Large intestine (tissue), 3 donors: Measurements from ENCODE around the gene LIX1. TPM values are rescaled to one million over a fixed set of nuclear protein-coding genes. Genes with fewer than 3 reads are reported as not detected.
A peak's percentile ranks its signal among the peaks of the same experiment; 100 is the strongest.

Experiments
- DNase-seq, 2 donors: peaks; one replicate each; pipeline versions ENCODE4 v3.0.0 to v3.0.0-alpha.2; 2013
- H3K27ac ChIP-seq: one replicate; pipeline ENCODE4 v1.5.1; 2013; ENCODE audit warnings: low read length
- H3K27me3 ChIP-seq: 2 replicates; pipeline ENCODE4 v1.6.1; 2013; ENCODE audit warnings: low read length; ENCODE audit not compliant: control insufficient read depth, insufficient read depth
- H3K36me3 ChIP-seq: 2 replicates; pipeline ENCODE4 v1.6.1; 2013; ENCODE audit warnings: low read length; ENCODE audit not compliant: control insufficient read depth, insufficient read depth
- H3K4me1 ChIP-seq: one replicate; pipeline ENCODE4 v1.6.1; 2013; ENCODE audit warnings: low read length; ENCODE audit not compliant: control insufficient read depth, insufficient read depth
- H3K4me3 ChIP-seq: one replicate; pipeline ENCODE4 v1.5.1; 2013; ENCODE audit warnings: low read length
- H3K9me3 ChIP-seq: one replicate; pipeline ENCODE4 v1.6.1; 2013; ENCODE audit warnings: mild to moderate bottlenecking, low read depth, low read length, moderate library complexity; ENCODE audit not compliant: control insufficient read depth
- WGBS: methylation state at CpG from one replicate; pipeline ENCODE4 v1.1.5; 2013; ENCODE audit warnings: low lambda C conversion rate; ENCODE audit not compliant: insufficient coverage; 5-methylcytosine and 5-hydroxymethylcytosine counted together
- polyA plus RNA-seq: library from polyadenylated mRNA; unstranded; fragments of 120-200 nt; gene quantifications from one replicate; pipeline ENCODE4 v1.2.1, GENCODE V29; 2013

LIX1 gene
- polyA plus RNA-seq, 1 donor: 3.7 TPM

GRCh38 chr5:97171703-97172102 lies 29.3 kb upstream of the LIX1 start:
- no peaks in the 10 kb centered on the region for H3K9me3 ChIP-seq
- no peak overlapping the region for H3K27ac ChIP-seq
- no peak overlapping the region for H3K4me3 ChIP-seq
- WGBS: no CpG with 5 or more reads among the region's 3 CpGs
- H3K27me3 ChIP-seq: no peaks in the 10 kb centered on the region
- H3K36me3 ChIP-seq: peaks cover 62% of the 10 kb centered on the region
- no peaks in the 10 kb centered on the region for H3K4me1 ChIP-seq
- no peak for DNase-seq

- Histone ChIP-seq H3K4me3 (no peak overlapping the region), H3K4me1 (peaks cover 15% of the 10 kb centered on the region), H3K9me3 (no peaks in the 10 kb centered on the region), H3K27ac (no peak overlapping the region), H3K27me3 (no peaks in the 10 kb centered on the region), H3K36me3 (peaks cover 51% of the 10 kb centered on the region)
- WGBS: 79% methylated on average over 3 of the region's 6 CpGs
- DNase-seq: no peak
These were observed 25.0 kb upstream of the LIX1 start for GRCh38 chr5:97167435-97167834.

- H3K9me3 ChIP-seq: no peaks in the 10 kb centered on the region
- DNase-seq: peak; percentile 57 to 87
- no CpG with 5 or more reads among the region's 1 CpG for WGBS
- H3K36me3 ChIP-seq: peaks cover 45% of the 10 kb centered on the region
- peaks cover 15% of the 10 kb centered on the region for H3K4me1 ChIP-seq
- H3K27ac ChIP-seq: peak overlapping the region; percentile 67
- H3K4me3 ChIP-seq: no peak overlapping the region
- H3K27me3 ChIP-seq: no peaks in the 10 kb centered on the region
These were observed 23.3 kb upstream of the LIX1 start for GRCh38 chr5:97165726-97166125.

GRCh38 chr5:97164846-97165245 lies 22.4 kb upstream of the LIX1 start:
- no peak for DNase-seq
- H3K4me3 ChIP-seq: no peak overlapping the region
- H3K27ac ChIP-seq: peak overlapping the region; percentile 37
- H3K36me3 ChIP-seq: peaks cover 45% of the 10 kb centered on the region
- H3K9me3 ChIP-seq: no peaks in the 10 kb centered on the region
- H3K4me1 ChIP-seq: peaks cover 15% of the 10 kb centered on the region
- no peaks in the 10 kb centered on the region for H3K27me3 ChIP-seq

GRCh38 chr5:97163790-97164285 lies 21.4 kb upstream of the LIX1 start:
- no peak overlapping the region for H3K4me3 ChIP-seq
- peaks cover 15% of the 10 kb centered on the region for H3K4me1 ChIP-seq
- DNase-seq: no peak
- no peaks in the 10 kb centered on the region for H3K9me3 ChIP-seq
- no peak overlapping the region for H3K27ac ChIP-seq
- H3K36me3 ChIP-seq: peaks cover 49% of the 10 kb centered on the region
- no peaks in the 10 kb centered on the region for H3K27me3 ChIP-seq
- no CpG with 5 or more reads among the region's 5 CpGs for WGBS

GRCh38 chr5:97163360-97163764 lies 21.0 kb upstream of the LIX1 start:
- H3K4me1 ChIP-seq: peaks cover 15% of the 10 kb centered on the region
- H3K36me3 ChIP-seq: peaks cover 50% of the 10 kb centered on the region
- H3K27me3 ChIP-seq: no peaks in the 10 kb centered on the region
- no peak overlapping the region for H3K4me3 ChIP-seq
- H3K27ac ChIP-seq: no peak overlapping the region
- peaks cover 3% of the 10 kb centered on the region for H3K9me3 ChIP-seq
- DNase-seq: no peak

- H3K9me3 ChIP-seq: peaks cover 10% of the 10 kb centered on the region
- no peak overlapping the region for H3K4me3 ChIP-seq
- 100% methylated on average over 1 of the region's 4 CpGs for WGBS
- peak; percentile 68 to 73 for DNase-seq
- no peaks in the 10 kb centered on the region for H3K27me3 ChIP-seq
- H3K4me1 ChIP-seq: peaks cover 15% of the 10 kb centered on the region
- no peak overlapping the region for H3K27ac ChIP-seq
- peaks cover 42% of the 10 kb centered on the region for H3K36me3 ChIP-seq
These were observed 19.6 kb upstream of the LIX1 start for GRCh38 chr5:97162045-97162444.

GRCh38 chr5:97157689-97158088 lies 15.3 kb upstream of the LIX1 start:
- peaks cover 15% of the 10 kb centered on the region for H3K9me3 ChIP-seq
- H3K36me3 ChIP-seq: peaks cover 22% of the 10 kb centered on the region
- H3K27ac ChIP-seq: no peak overlapping the region
- no peaks in the 10 kb centered on the region for H3K4me1 ChIP-seq
- H3K4me3 ChIP-seq: no peak overlapping the region
- WGBS: no CpG with 5 or more reads among the region's 2 CpGs
- no peaks in the 10 kb centered on the region for H3K27me3 ChIP-seq
- DNase-seq: no peak

- Histone ChIP-seq H3K9me3 (no peaks in the 10 kb centered on the region), H3K27ac (no peak overlapping the region), H3K4me3 (no peak overlapping the region), H3K36me3 (no peaks in the 10 kb centered on the region), H3K4me1 (no peaks in the 10 kb centered on the region), H3K27me3 (no peaks in the 10 kb centered on the region)
- no peak for DNase-seq
- WGBS: 77% methylated on average over 3 of the region's 3 CpGs
These were observed 9.0 kb upstream of the LIX1 start for GRCh38 chr5:97151370-97151769.

- Histone ChIP-seq H3K27me3 (no peaks in the 10 kb centered on the region), H3K4me3 (no peak overlapping the region), H3K36me3 (no peaks in the 10 kb centered on the region), H3K9me3 (no peaks in the 10 kb centered on the region), H3K4me1 (no peaks in the 10 kb centered on the region), H3K27ac (no peak overlapping the region)
- no CpG with 5 or more reads among the region's 1 CpG for WGBS
- DNase-seq: no peak
These were observed 8.0 kb upstream of the LIX1 start for GRCh38 chr5:97150401-97150800.

GRCh38 chr5:97149709-97150108 lies 7.3 kb upstream of the LIX1 start:
- Histone ChIP-seq H3K27ac (no peak overlapping the region), H3K4me3 (no peak overlapping the region), H3K4me1 (no peaks in the 10 kb centered on the region), H3K36me3 (no peaks in the 10 kb centered on the region), H3K27me3 (no peaks in the 10 kb centered on the region), H3K9me3 (no peaks in the 10 kb centered on the region)
- WGBS: 100% methylated on average over 1 of the region's 2 CpGs
- no peak for DNase-seq
